K562 (cell line): ENCODE data around the gene TMCC1. TPM values are rescaled to one million over a fixed set of nuclear protein-coding genes. Genes with fewer than 3 reads are reported as not detected.

Source experiments
- ATAC-seq: fragments of 200-7000 bp; cut with Tn5 transposase; 3 replicates; pipeline ENCODE4 v1.9.1; 2020; ENCODE audit warnings: moderate library complexity
- BruUV-seq: library from RNA; stranded (reverse); fragments of 400-500 nt; replicated peaks from 2 replicates; lab custom pipeline; 2021; lab: Mats Ljungman, UMichigan
- CTCF ChIA-PET: fragments of 300-600 bp; formaldehyde crosslinking; extraction: SDS; loops from one replicate; lab custom pipeline; 2021; ENCODE audit warnings: low intra/inter-chr PET ratio; lab: Yijun Ruan, JAX
- POLR2A ChIA-PET: fragments of 300-600, 350-650 bp; sonication (Branson Sonifier 250); formaldehyde crosslinking; extraction: SDS; loops from one replicate; lab custom pipeline; 2021; ENCODE audit warnings: antibody characterized with exemption, inconsistent platforms; lab: Yijun Ruan, JAX
- DNase-seq, 4 experiments: peaks; one replicate each; pipeline versions ENCODE4 v3.0.0 to v3.0.0-alpha.2; 2011 to 2018; ENCODE audit warnings: low spot score in 3 of 4, mixed read lengths in 3 of 4; ENCODE audit errors: extremely low read depth in 1 of 4
- FAIRE-seq: peaks from 2 replicates; lab custom pipeline; 2011; peaks lifted over from hg19 to GRCh38; lab: Jason Lieb, UNC
- H2AFZ ChIP-seq: 2 replicates; pipeline ENCODE4 v1.6.0; 2011; ENCODE audit warnings: low read depth, low read length, control low read depth, inconsistent platforms
- H3K27ac ChIP-seq: fragments of 200-600 bp; 3 replicates; pipeline ENCODE4 v1.8.0; 2011; ENCODE audit warnings: low read depth, mild to moderate bottlenecking, control low read depth, inconsistent platforms, low read length, moderate library complexity, mixed read lengths; ENCODE audit errors: extremely low read depth
- H3K27me3 ChIP-seq, 2 experiments: fragments of 300-600 bp in 1 of 2; 2 replicates in 1 of 2; 3 replicates in 1 of 2; pipeline versions ENCODE4 v1.6.0 to v1.8.0; 2011; ENCODE audit warnings: inconsistent platforms in 2 of 2, low read length in 2 of 2, mild to moderate bottlenecking in 1 of 2, mixed read lengths in 1 of 2, moderate library complexity in 1 of 2; ENCODE audit not compliant: control insufficient read depth in 2 of 2, insufficient read depth in 2 of 2
- H3K36me3 ChIP-seq: fragments of 300-600 bp; 3 replicates; pipeline ENCODE4 v1.8.0; 2011; ENCODE audit warnings: mild to moderate bottlenecking, low read length, inconsistent platforms; ENCODE audit not compliant: control insufficient read depth, insufficient read depth
- H3K4me1 ChIP-seq, 2 experiments: fragments of 200-600 bp in 1 of 2; replicated peaks in 1 of 2; 2 replicates in 1 of 2; 3 replicates in 1 of 2; pipeline versions ENCODE4 v1.5.1 to v1.8.0; 2011; ENCODE audit warnings: inconsistent platforms in 2 of 2, low read length in 2 of 2, mild to moderate bottlenecking in 1 of 2, mixed read lengths in 1 of 2, moderate library complexity in 1 of 2; ENCODE audit not compliant: control insufficient read depth in 2 of 2, insufficient read depth in 2 of 2
- H3K4me2 ChIP-seq: 2 replicates; pipeline ENCODE4 v1.6.1; 2011; ENCODE audit warnings: low read length, control low read depth, inconsistent platforms, mixed read lengths; ENCODE audit not compliant: insufficient read depth
- H3K4me3 ChIP-seq: fragments of 200-600 bp; sonication (generic), shearing (Covaris generic); 2 replicates; pipeline ENCODE4 v1.5.1; 2016; ENCODE audit warnings: control low read depth, inconsistent platforms
- H3K79me2 ChIP-seq: fragments of 200-600 bp; 3 replicates; pipeline ENCODE4 v1.8.0; 2011; ENCODE audit warnings: low read length, inconsistent platforms; ENCODE audit not compliant: control insufficient read depth, insufficient read depth
- H3K9ac ChIP-seq, 2 experiments: 2 replicates each; pipeline versions ENCODE4 v1.6.0 to v1.6.1; 2011; ENCODE audit warnings: low read depth in 2 of 2, low read length in 2 of 2, control low read depth in 1 of 2, inconsistent platforms in 1 of 2, mild to moderate bottlenecking in 1 of 2, mixed read lengths in 1 of 2; ENCODE audit not compliant: insufficient read depth in 1 of 2
- H3K9me1 ChIP-seq: one replicate; pipeline ENCODE4 v1.6.0; 2011; ENCODE audit warnings: inconsistent platforms, mild to moderate bottlenecking, low read length, moderate library complexity; ENCODE audit not compliant: control insufficient read depth, insufficient read depth
- H3K9me3 ChIP-seq: replicated peaks from 2 replicates; pipeline ENCODE4 v1.5.1; 2011; ENCODE audit warnings: low read depth, low read length, inconsistent platforms; ENCODE audit not compliant: control insufficient read depth, insufficient read depth
- H4K20me1 ChIP-seq: replicated peaks from 2 replicates; pipeline ENCODE4 v1.6.1; 2011; ENCODE audit warnings: low read length, inconsistent platforms, mixed read lengths; ENCODE audit not compliant: control insufficient read depth, insufficient read depth
- BMI1 ChIP-seq: fragments of 150-350 bp; IDR thresholded peaks from 2 replicates; pipeline ENCODE4 v1.6.1; 2014; ENCODE audit warnings: low read length
- C11orf30 ChIP-seq: fragments of 450-650 bp; IDR thresholded peaks from 2 replicates; pipeline ENCODE4 v1.6.1; 2016; ENCODE audit warnings: low read depth, mild to moderate bottlenecking
- CREBBP ChIP-seq: IDR thresholded peaks from one replicate; pipeline ENCODE4 v1.6.1; 2012; ENCODE audit warnings: low read depth, mild to moderate bottlenecking, control low read depth, inconsistent platforms, low read length
- ESRRB ChIP-seq: fragments of 250-450 bp; sonication (Bioruptor Pico); IDR thresholded peaks from 2 replicates; pipeline ENCODE4 v1.5.0; 2020; ENCODE audit warnings: mild to moderate bottlenecking, moderate library complexity, borderline replicate concordance
- FUS ChIP-seq: fragments of 200-400 bp; formaldehyde crosslinking; optimal IDR thresholded peaks from 2 replicates; pipeline ENCODE3; 2017; ENCODE audit warnings: low read depth, low read length
- MAFF ChIP-seq: IDR thresholded peaks from 2 replicates; pipeline ENCODE4 v1.6.1; 2012; ENCODE audit warnings: low read length, improper control_type of control experiment
- NCOA2 ChIP-seq, 2 experiments: fragments of 450-650 bp; IDR thresholded peaks; 2 replicates each; pipeline ENCODE4 v1.6.1; 2018; ENCODE audit warnings: mild to moderate bottlenecking in 2 of 2, moderate library complexity in 1 of 2; ENCODE audit not compliant: partially characterized antibody in 2 of 2
- RFX1 ChIP-seq: fragments of 450-650 bp; IDR thresholded peaks from 2 replicates; pipeline ENCODE4 v1.6.1; 2016; ENCODE audit warnings: mild to moderate bottlenecking, moderate library complexity
- ZNF12 ChIP-seq: sonication (generic); formaldehyde crosslinking; IDR thresholded peaks from 2 replicates; pipeline ENCODE4 v1.4.0; 2020; ENCODE audit warnings: mild to moderate bottlenecking, missing genetic modification reagents
- ZNF282 ChIP-seq: sonication (generic); formaldehyde crosslinking; IDR thresholded peaks from 2 replicates; pipeline ENCODE4 v1.8.1; 2023; ENCODE audit warnings: missing genetic modification reagents
- ZNF785 ChIP-seq: fragments of 250-450 bp; sonication (Bioruptor Pico); IDR thresholded peaks from 2 replicates; pipeline ENCODE4 v1.4.0; 2020; ENCODE audit warnings: mild to moderate bottlenecking
- WGBS: fragments of 100-300 bp; shearing (Covaris generic); methylation state at CpG from one replicate; pipeline ENCODE4 v1.1.6; 2016; ENCODE audit warnings: low coverage, mixed read lengths; ENCODE audit not compliant: insufficient coverage; ENCODE audit errors: missing lambda C conversion rate; 5-methylcytosine and 5-hydroxymethylcytosine counted together
- in situ Hi-C: fragments of 300-500 bp; cut with MboI; formaldehyde crosslinking; loops from 4 replicates; pipeline ENCODE4 v1.15.0; 2018; ENCODE audit warnings: inconsistent platforms, mixed read lengths
- intact Hi-C: fragments of 100-400 bp; cut with micrococcal nuclease; formaldehyde crosslinking; loops from 2 replicates; pipeline ENCODE4 v1.14.2; 2022
- polyA plus RNA-seq, 8 experiments: library from polyadenylated mRNA; depleted of rRNA in 4 of 8; stranded (reverse) in 5 of 8; unstranded in 3 of 8; fragments of >200 nt; fragmentation: Nextera tagmentation in 2 of 8; fragmentation: Illumina TruSeq in 1 of 8; extraction: Ambion mirVana in 2 of 8; extraction: Trizol in 1 of 8; gene quantifications; 2 replicates each; pipeline versions ENCODE4 v1.2.1 to v1.2.3, GENCODE V29; 2011 to 2014; ENCODE audit warnings: inconsistent platforms in 1 of 8, missing spikeins in 1 of 8
- total RNA-seq, 7 experiments: library from RNA; depleted of rRNA in 6 of 7; stranded (reverse); fragments of >200 nt in 6 of 7; fragmentation: Illumina TruSeq in 2 of 7; extraction: Trizol in 2 of 7; gene quantifications; 2 replicates each; pipeline versions ENCODE4 v1.2.1 to v1.2.3, GENCODE V29; 2011 to 2021; ENCODE audit warnings: low replicate concordance in 1 of 7
- TF ChIP-seq, protein P1 (sequence below): fragments of 450-650 bp; IDR thresholded peaks from 2 replicates; pipeline ENCODE4 v1.6.1; 2014; ENCODE audit warnings: low read depth, mild to moderate bottlenecking, moderate library complexity, borderline replicate concordance
- TF ChIP-seq, protein P2 (sequence below): fragments of 250-450 bp; sonication (Bioruptor Pico); IDR thresholded peaks from 2 replicates; pipeline ENCODE4 v1.6.1; 2021; ENCODE audit warnings: mild to moderate bottlenecking
- TF ChIP-seq, protein P3 (sequence below): sonication (generic); formaldehyde crosslinking; IDR thresholded peaks from 2 replicates; pipeline ENCODE4 v1.8.1; 2023; ENCODE audit warnings: missing genetic modification reagents, mild to moderate bottlenecking, borderline replicate concordance
- TF ChIP-seq, protein P4 (sequence below): fragments of 250-450 bp; sonication (Bioruptor Pico); IDR thresholded peaks from 2 replicates; pipeline ENCODE4 v1.5.0; 2021

TMCC1 gene
- total and polyA plus RNA-seq, 9 of the 15 experiments (the other 6 are each of a cell fraction or from before 2014, with no cell fraction given): 0.89 to 8.7 (median 4.0) TPM

DNA sequence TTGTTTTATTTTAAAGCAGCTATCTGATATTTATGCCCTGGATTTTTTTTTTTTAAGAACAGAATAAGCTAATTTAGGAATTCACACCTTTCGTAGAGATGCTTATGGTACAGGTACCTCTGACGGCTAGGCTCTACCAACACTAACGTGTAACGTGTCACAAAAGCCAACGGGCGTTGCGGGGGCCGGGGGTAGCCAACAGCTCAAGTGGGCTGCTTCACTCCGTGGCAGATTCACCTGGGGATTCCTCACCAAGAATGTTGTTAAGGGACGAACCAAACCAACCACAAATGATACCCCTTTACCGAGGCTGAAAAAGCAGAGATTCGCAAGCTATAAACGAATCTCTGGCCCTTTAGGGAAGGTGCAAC lies 1.0 kb downstream of the TMCC1 start:
- Histone ChIP-seq H3K27me3 (no peaks in the 10 kb centered on the region), H3K9me3 (no peaks in the 10 kb centered on the region), H3K9me1 (no peaks in the 10 kb centered on the region), H4K20me1 (no peaks in the 10 kb centered on the region), H2AFZ (peak overlapping the region; percentile 87), H3K79me2 (peaks cover 33% of the 10 kb centered on the region), H3K4me3 (peak overlapping the region; percentile 56), H3K27ac (peak overlapping the region; percentile 81), H3K36me3 (0 out of 3 replicates have a peak, but pooled peaks cover 5% of the 10 kb centered on the region), H3K4me1 (peaks cover 4 to 15% of the 10 kb centered on the region in 2 experiments; a peak in 4 of 5 replicates), H3K4me2 (peak overlapping the region; percentile 87), H3K9ac (peak overlapping the region; percentile 75 to 93)
- FAIRE-seq (peak; percentile 67), DNase-seq (no peak), ATAC-seq (no peak)
- ChIA-PET CTCF (no interaction called here), POLR2A (interaction anchor here (0.6 to 1.7 kb wide), 3 partner anchors 12 to 131 kb away, joined by 3 read pairs; no protein-coding TSS in a partner anchor)
- in situ Hi-C loops (no loop called here), intact Hi-C loops (no loop called here)
- 11% methylated on average over 13 of the region's 13 CpGs for WGBS
- TSS peak; percentile 59 for BruUV-seq
- TF ChIP-seq ZNF12 (CRISPR knock-in tag): no peak
- TF ChIP-seq NCOA2 (IDR thresholded peaks at IDR 0.05; ENCODE audit: partially characterized antibody in 2 of 2): no peak
- TF ChIP-seq, protein P1, sequence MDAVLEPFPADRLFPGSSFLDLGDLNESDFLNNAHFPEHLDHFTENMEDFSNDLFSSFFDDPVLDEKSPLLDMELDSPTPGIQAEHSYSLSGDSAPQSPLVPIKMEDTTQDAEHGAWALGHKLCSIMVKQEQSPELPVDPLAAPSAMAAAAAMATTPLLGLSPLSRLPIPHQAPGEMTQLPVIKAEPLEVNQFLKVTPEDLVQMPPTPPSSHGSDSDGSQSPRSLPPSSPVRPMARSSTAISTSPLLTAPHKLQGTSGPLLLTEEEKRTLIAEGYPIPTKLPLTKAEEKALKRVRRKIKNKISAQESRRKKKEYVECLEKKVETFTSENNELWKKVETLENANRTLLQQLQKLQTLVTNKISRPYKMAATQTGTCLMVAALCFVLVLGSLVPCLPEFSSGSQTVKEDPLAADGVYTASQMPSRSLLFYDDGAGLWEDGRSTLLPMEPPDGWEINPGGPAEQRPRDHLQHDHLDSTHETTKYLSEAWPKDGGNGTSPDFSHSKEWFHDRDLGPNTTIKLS: no peak
- TF ChIP-seq ESRRB (CRISPR knock-in tag): no peak
- no peak for TF ChIP-seq FUS
- no peak for TF ChIP-seq ZNF785 (CRISPR knock-in tag)
- TF ChIP-seq C11orf30: no peak
- TF ChIP-seq, protein P2, sequence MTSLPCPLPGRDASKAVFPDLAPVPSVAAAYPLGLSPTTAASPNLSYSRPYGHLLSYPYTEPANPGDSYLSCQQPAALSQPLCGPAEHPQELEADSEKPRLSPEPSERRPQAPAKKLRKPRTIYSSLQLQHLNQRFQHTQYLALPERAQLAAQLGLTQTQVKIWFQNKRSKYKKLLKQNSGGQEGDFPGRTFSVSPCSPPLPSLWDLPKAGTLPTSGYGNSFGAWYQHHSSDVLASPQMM (CRISPR knock-in tag): no peak
- TF ChIP-seq, protein P3, sequence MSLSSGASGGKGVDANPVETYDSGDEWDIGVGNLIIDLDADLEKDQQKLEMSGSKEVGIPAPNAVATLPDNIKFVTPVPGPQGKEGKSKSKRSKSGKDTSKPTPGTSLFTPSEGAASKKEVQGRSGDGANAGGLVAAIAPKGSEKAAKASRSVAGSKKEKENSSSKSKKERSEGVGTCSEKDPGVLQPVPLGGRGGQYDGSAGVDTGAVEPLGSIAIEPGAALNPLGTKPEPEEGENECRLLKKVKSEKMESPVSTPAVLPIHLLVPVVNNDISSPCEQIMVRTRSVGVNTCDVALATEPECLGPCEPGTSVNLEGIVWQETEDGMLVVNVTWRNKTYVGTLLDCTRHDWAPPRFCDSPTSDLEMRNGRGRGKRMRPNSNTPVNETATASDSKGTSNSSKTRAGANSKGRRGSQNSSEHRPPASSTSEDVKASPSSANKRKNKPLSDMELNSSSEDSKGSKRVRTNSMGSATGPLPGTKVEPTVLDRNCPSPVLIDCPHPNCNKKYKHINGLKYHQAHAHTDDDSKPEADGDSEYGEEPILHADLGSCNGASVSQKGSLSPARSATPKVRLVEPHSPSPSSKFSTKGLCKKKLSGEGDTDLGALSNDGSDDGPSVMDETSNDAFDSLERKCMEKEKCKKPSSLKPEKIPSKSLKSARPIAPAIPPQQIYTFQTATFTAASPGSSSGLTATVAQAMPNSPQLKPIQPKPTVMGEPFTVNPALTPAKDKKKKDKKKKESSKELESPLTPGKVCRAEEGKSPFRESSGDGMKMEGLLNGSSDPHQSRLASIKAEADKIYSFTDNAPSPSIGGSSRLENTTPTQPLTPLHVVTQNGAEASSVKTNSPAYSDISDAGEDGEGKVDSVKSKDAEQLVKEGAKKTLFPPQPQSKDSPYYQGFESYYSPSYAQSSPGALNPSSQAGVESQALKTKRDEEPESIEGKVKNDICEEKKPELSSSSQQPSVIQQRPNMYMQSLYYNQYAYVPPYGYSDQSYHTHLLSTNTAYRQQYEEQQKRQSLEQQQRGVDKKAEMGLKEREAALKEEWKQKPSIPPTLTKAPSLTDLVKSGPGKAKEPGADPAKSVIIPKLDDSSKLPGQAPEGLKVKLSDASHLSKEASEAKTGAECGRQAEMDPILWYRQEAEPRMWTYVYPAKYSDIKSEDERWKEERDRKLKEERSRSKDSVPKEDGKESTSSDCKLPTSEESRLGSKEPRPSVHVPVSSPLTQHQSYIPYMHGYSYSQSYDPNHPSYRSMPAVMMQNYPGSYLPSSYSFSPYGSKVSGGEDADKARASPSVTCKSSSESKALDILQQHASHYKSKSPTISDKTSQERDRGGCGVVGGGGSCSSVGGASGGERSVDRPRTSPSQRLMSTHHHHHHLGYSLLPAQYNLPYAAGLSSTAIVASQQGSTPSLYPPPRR (CRISPR knock-in tag): no peak
- TF ChIP-seq MAFF: no peak
- TF ChIP-seq RFX1: no peak
- TF ChIP-seq, protein P4, sequence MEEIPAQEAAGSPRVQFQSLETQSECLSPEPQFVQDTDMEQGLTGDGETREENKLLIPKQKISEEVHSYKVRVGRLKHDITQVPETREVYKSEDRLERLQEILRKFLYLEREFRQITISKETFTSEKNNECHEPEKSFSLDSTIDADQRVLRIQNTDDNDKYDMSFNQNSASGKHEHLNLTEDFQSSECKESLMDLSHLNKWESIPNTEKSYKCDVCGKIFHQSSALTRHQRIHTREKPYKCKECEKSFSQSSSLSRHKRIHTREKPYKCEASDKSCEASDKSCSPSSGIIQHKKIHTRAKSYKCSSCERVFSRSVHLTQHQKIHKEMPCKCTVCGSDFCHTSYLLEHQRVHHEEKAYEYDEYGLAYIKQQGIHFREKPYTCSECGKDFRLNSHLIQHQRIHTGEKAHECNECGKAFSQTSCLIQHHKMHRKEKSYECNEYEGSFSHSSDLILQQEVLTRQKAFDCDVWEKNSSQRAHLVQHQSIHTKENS: no peak
- no peak for TF ChIP-seq BMI1
- TF ChIP-seq ZNF282: no peak
- no peak for TF ChIP-seq CREBBP
